Astrocyte (in vitro differentiated cells and primary cell): ENCODE results near the gene PPP2R2C. TPM values are rescaled to one million over a fixed set of nuclear protein-coding genes. Genes with fewer than 3 reads are reported as not detected.
A peak's percentile ranks its signal among the peaks of the same experiment; 100 is the strongest.

ENCODE experiments used
- DNase-seq: peaks from one replicate; pipeline ENCODE4 v3.0.0-alpha.2; 2010; ENCODE audit warnings: low read depth
- FAIRE-seq: peaks from 2 replicates; lab custom pipeline; 2011; peaks lifted over from hg19 to GRCh38; lab: Jason Lieb, UNC
- H2AFZ ChIP-seq: 2 replicates; pipeline ENCODE4 v1.6.0; 2012; ENCODE audit warnings: low read depth, low read length, inconsistent platforms
- H3K27ac ChIP-seq: 2 replicates; pipeline ENCODE4 v1.5.1; 2011; ENCODE audit warnings: low read depth, low read length, inconsistent platforms
- H3K27me3 ChIP-seq: 2 replicates; pipeline ENCODE4 v1.6.0; 2011; ENCODE audit warnings: low read length, inconsistent platforms; ENCODE audit not compliant: insufficient read depth
- H3K36me3 ChIP-seq: 2 replicates; pipeline ENCODE4 v1.5.1; 2011; ENCODE audit warnings: low read length, inconsistent platforms; ENCODE audit not compliant: insufficient read depth
- H3K4me1 ChIP-seq: 2 replicates; pipeline ENCODE4 v1.5.1; 2011; ENCODE audit warnings: low read length, inconsistent platforms; ENCODE audit not compliant: insufficient read depth
- H3K4me2 ChIP-seq: 2 replicates; pipeline ENCODE4 v1.6.0; 2012; ENCODE audit warnings: low read length, inconsistent platforms
- H3K4me3 ChIP-seq: 2 replicates; pipeline ENCODE4 v1.5.1; 2011; ENCODE audit warnings: low read depth, mild to moderate bottlenecking, low read length, inconsistent platforms; ENCODE audit not compliant: insufficient read depth
- H3K79me2 ChIP-seq: 2 replicates; pipeline ENCODE4 v1.6.0; 2012; ENCODE audit warnings: mild to moderate bottlenecking, low read length, inconsistent platforms; ENCODE audit not compliant: insufficient read depth
- H3K9ac ChIP-seq: 2 replicates; pipeline ENCODE4 v1.6.0; 2012; ENCODE audit warnings: mild to moderate bottlenecking, low read length, inconsistent platforms
- H3K9me3 ChIP-seq: 2 replicates; pipeline ENCODE4 v1.5.1; 2012; ENCODE audit warnings: low read depth, mild to moderate bottlenecking, low read length, inconsistent platforms; ENCODE audit not compliant: insufficient read depth
- H4K20me1 ChIP-seq: 2 replicates; pipeline ENCODE4 v1.6.0; 2012; ENCODE audit warnings: low read length, inconsistent platforms; ENCODE audit not compliant: insufficient read depth
- H3K27ac Mint-ChIP-seq: one replicate; pipeline ENCODE4 v1.8.0; 2021; ENCODE audit warnings: mild to moderate bottlenecking, mixed read lengths; ENCODE audit not compliant: unreplicated experiment
- H3K27me3 Mint-ChIP-seq: one replicate; pipeline ENCODE4 v1.8.0; 2021; ENCODE audit warnings: low read depth, mixed read lengths; ENCODE audit not compliant: unreplicated experiment
- H3K36me3 Mint-ChIP-seq: one replicate; pipeline ENCODE4 v1.8.0; 2021; ENCODE audit warnings: low read depth, mixed read lengths; ENCODE audit not compliant: unreplicated experiment
- H3K4me1 Mint-ChIP-seq: one replicate; pipeline ENCODE4 v1.8.0; 2021; ENCODE audit warnings: low read depth, mixed read lengths; ENCODE audit not compliant: unreplicated experiment
- H3K4me3 Mint-ChIP-seq: one replicate; pipeline ENCODE4 v1.8.0; 2021; ENCODE audit warnings: mild to moderate bottlenecking, moderate library complexity, mixed read lengths; ENCODE audit not compliant: unreplicated experiment
- H3K9me3 Mint-ChIP-seq: one replicate; pipeline ENCODE4 v1.8.0; 2021; ENCODE audit warnings: mild to moderate bottlenecking, mixed read lengths; ENCODE audit not compliant: unreplicated experiment
- EZH2 ChIP-seq: IDR thresholded peaks from 2 replicates; pipeline ENCODE4 v1.6.1; 2012; ENCODE audit warnings: mild to moderate bottlenecking, low read length, inconsistent platforms; ENCODE audit not compliant: insufficient read depth
- total RNA-seq: library from RNA; stranded (reverse); gene quantifications from 2 replicates; pipeline ENCODE4 v1.2.1, GENCODE V29; 2021
- TF ChIP-seq, protein P1 (sequence below): IDR thresholded peaks from 2 replicates; pipeline ENCODE4 v1.5.1; 2011; ENCODE audit warnings: low read depth, mild to moderate bottlenecking, inconsistent platforms, low read length, moderate library complexity; ENCODE audit not compliant: insufficient read depth

Gene PPP2R2C
- total RNA-seq, 1 donor from 2014 or later = 1.1 TPM

DNA sequence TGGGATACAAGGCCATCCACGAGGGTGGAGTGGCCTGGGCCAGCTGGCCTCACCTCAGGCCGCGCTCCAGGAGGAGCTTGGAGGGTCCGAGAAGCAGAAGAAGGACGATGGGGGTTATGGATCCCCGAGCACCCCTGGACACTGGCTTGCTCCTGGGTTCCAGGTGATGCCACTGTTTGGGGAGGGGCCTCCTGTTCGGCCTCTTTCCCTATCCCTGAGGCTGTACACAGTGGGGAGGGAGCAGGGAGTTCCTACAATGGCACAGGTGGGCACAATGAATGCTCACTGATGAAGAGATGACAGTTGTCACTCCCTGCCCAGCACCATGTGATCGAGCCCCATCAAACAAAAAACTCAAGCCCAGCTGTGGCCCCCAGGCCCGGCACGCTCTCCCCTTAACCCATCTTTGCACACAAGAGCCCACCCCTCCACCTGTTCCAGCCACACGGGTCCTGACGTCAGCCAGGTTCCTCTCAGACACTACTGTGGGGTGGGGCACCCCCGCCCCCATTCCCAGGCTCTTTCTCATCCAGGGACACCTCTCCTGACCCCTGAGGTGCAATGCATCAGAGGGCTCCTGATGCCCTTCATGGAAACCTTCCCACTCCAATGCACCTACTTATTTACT, 132.5 kb downstream of the PPP2R2C start:
- Histone ChIP-seq H4K20me1 (no peaks in the 10 kb centered on the region), H3K9me3 (no peaks in the 10 kb centered on the region), H3K27ac (no peak overlapping the region), H3K36me3 (no peaks in the 10 kb centered on the region), H3K4me1 (peaks cover 7% of the 10 kb centered on the region), H3K79me2 (no peaks in the 10 kb centered on the region), H3K4me2 (no peak overlapping the region), H3K4me3 (no peak overlapping the region), H3K9ac (no peak overlapping the region), H3K27me3 (peaks cover 13% of the 10 kb centered on the region), H2AFZ (no peak overlapping the region)
- H3K4me3 Mint-ChIP-seq = no peak overlapping the region
- no peak for TF ChIP-seq EZH2
- DNase-seq (no peak), FAIRE-seq (no peak)
- no peaks in the 10 kb centered on the region for H3K9me3 Mint-ChIP-seq
- H3K36me3 Mint-ChIP-seq = no peaks in the 10 kb centered on the region
- H3K27me3 Mint-ChIP-seq = peaks cover 40% of the 10 kb centered on the region
- H3K27ac Mint-ChIP-seq = no peak overlapping the region
- no peaks in the 10 kb centered on the region for H3K4me1 Mint-ChIP-seq

DNA sequence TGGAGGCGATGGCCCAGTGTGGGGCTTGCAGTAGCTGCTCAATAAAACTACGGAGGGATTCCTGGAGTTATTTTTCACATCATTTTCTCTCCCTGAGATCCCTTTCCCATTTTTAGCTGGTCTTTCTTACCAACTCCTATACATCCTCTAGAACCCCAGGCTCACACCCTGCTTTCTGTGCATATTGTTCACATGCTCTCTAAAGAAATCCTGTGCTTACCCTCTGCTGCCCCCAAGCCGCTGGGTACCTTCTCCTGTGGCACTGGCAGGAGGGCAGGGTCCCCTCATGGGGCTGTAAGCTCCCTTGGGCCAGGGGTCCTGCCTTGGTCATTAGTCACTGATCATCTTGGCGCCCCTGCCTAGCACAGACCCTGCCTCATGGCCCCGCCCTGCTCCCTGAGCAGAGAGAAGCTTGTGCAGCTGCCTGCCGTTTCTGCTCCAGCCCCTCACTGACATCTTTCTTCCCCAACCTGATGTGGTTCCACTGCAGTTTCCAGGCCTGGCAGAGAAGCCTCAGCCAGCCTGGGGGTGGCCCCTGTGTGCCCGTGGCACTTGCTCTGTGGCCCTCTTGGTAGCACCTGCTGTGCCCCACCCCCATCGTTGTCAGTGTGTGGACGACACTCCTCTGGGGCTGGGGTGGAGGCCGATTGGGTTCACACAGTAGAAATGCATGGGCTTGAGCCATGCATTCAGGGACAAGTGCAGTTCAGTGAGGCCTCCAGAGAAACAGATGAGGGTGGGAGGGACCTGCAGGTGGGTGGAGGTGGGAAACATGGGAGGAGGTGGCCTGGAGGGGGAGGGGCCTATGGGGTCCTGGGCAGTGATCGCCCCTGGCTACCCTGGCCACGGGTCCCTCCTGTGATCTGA, 133.2 kb downstream of the PPP2R2C start:
- DNase-seq (no peak), FAIRE-seq (no peak)
- Mint-ChIP-seq H3K4me1 (no peaks in the 10 kb centered on the region), H3K4me3 (no peak overlapping the region), H3K9me3 (no peaks in the 10 kb centered on the region), H3K36me3 (no peaks in the 10 kb centered on the region), H3K27me3 (peaks cover 44% of the 10 kb centered on the region), H3K27ac (no peak overlapping the region)
- H3K9ac ChIP-seq = no peak overlapping the region
- no peaks in the 10 kb centered on the region for H3K79me2 ChIP-seq
- H3K36me3 ChIP-seq = no peaks in the 10 kb centered on the region
- no peak overlapping the region for H3K4me2 ChIP-seq
- peaks cover 13% of the 10 kb centered on the region for H3K27me3 ChIP-seq
- no peak for TF ChIP-seq EZH2
- TF ChIP-seq, protein P1, sequence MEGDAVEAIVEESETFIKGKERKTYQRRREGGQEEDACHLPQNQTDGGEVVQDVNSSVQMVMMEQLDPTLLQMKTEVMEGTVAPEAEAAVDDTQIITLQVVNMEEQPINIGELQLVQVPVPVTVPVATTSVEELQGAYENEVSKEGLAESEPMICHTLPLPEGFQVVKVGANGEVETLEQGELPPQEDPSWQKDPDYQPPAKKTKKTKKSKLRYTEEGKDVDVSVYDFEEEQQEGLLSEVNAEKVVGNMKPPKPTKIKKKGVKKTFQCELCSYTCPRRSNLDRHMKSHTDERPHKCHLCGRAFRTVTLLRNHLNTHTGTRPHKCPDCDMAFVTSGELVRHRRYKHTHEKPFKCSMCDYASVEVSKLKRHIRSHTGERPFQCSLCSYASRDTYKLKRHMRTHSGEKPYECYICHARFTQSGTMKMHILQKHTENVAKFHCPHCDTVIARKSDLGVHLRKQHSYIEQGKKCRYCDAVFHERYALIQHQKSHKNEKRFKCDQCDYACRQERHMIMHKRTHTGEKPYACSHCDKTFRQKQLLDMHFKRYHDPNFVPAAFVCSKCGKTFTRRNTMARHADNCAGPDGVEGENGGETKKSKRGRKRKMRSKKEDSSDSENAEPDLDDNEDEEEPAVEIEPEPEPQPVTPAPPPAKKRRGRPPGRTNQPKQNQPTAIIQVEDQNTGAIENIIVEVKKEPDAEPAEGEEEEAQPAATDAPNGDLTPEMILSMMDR = no peak
- no peak overlapping the region for H3K4me3 ChIP-seq
- peaks cover 5% of the 10 kb centered on the region for H3K4me1 ChIP-seq
- no peaks in the 10 kb centered on the region for H3K9me3 ChIP-seq
- H4K20me1 ChIP-seq = no peaks in the 10 kb centered on the region
- H3K27ac ChIP-seq = no peak overlapping the region
- H2AFZ ChIP-seq = no peak overlapping the region

DNA sequence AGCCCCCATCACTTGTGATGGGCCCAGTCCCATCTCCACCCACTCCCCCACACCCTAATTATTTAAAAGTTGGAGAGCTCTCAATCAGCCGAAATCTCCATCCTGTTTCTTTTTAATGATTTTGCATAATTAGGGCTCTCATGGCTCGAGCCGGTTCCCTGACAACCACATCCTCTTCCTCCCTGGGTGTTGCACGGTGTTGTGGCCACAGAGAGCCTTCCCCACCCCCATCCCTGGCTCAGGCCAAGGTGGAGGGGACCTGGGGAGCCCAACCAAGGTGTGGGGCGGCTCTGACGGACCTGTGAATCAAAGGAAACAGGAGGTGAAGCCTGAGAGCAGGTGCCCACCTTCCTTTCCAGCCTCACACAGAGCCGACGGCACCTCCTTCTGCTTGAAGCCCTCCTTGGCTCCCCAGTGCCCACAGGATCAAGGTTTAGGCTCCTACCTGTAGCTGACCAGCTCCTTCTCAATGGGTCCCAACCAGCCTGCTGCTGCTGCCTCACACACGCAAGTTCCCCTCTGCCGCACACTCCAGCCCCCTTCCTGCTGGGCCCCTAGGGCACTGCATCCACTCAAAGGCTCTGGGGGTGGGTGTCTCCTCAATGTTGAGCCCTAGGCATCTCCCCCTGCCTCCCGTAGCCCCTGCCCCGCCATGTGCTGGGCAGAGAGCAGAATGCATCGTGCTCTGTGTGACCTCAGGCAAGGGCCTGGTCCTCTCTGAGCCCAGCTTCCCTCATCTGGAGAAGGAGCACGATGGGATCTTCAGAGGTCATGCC, 134.1 kb downstream of the PPP2R2C start:
- H3K9ac ChIP-seq = no peak overlapping the region
- H3K4me3 ChIP-seq = no peak overlapping the region
- H3K36me3 ChIP-seq = no peaks in the 10 kb centered on the region
- FAIRE-seq (no peak), DNase-seq (no peak)
- Mint-ChIP-seq H3K9me3 (peaks cover 3% of the 10 kb centered on the region), H3K36me3 (no peaks in the 10 kb centered on the region), H3K27ac (no peak overlapping the region), H3K4me1 (no peaks in the 10 kb centered on the region), H3K4me3 (no peak overlapping the region), H3K27me3 (peaks cover 45% of the 10 kb centered on the region)
- peaks cover 13% of the 10 kb centered on the region for H3K27me3 ChIP-seq
- H3K79me2 ChIP-seq = no peaks in the 10 kb centered on the region
- TF ChIP-seq, protein P1 = no peak
- TF ChIP-seq EZH2 = peak; percentile 19
- no peaks in the 10 kb centered on the region for H4K20me1 ChIP-seq
- H3K27ac ChIP-seq = no peak overlapping the region
- H3K4me1 ChIP-seq = no peaks in the 10 kb centered on the region
- no peaks in the 10 kb centered on the region for H3K9me3 ChIP-seq
- no peak overlapping the region for H2AFZ ChIP-seq
- H3K4me2 ChIP-seq = no peak overlapping the region
